Fibroblast of lung (primary cell): ENCODE measurements around the gene TMEM98. TPM values are rescaled to one million over a fixed set of nuclear protein-coding genes. Genes with fewer than 3 reads are reported as not detected.
"Not testable (repeated sequence)": the region's sequence is repeated elsewhere in the genome, so short reads cannot be mapped to it uniquely, and the experiment has no call there.

Experiments used
- DNase-seq, 2 donors: peaks; one replicate each; pipeline versions ENCODE4 v3.0.0 to v3.0.0-alpha.2; 2010; ENCODE audit warnings: low read depth in 2 of 2
- H2AFZ ChIP-seq: 2 replicates; pipeline ENCODE4 v1.5.1; 2012; ENCODE audit warnings: low read length, control low read depth, inconsistent platforms
- H3K27ac ChIP-seq: 2 replicates; pipeline ENCODE4 v1.5.1; 2011; ENCODE audit warnings: low read length, control low read depth; ENCODE audit not compliant: insufficient read depth
- H3K27me3 ChIP-seq: 2 replicates; pipeline ENCODE4 v1.5.1; 2011; ENCODE audit warnings: mild to moderate bottlenecking, low read length; ENCODE audit not compliant: control insufficient read depth, insufficient read depth
- H3K36me3 ChIP-seq: 2 replicates; pipeline ENCODE4 v1.5.1; 2011; ENCODE audit warnings: low read length; ENCODE audit not compliant: control insufficient read depth, insufficient read depth
- H3K4me1 ChIP-seq: 2 replicates; pipeline ENCODE4 v1.5.1; 2011; ENCODE audit warnings: low read length; ENCODE audit not compliant: control insufficient read depth, insufficient read depth; ENCODE audit errors: extremely low read depth
- H3K4me2 ChIP-seq: 2 replicates; pipeline ENCODE4 v1.5.1; 2011; ENCODE audit warnings: low read length, control low read depth; ENCODE audit not compliant: insufficient read depth; ENCODE audit errors: extremely low read depth
- H3K4me3 ChIP-seq, 4 experiments: fragments of 200-600 bp in 1 of 4; sonication (generic) in 1 of 4; replicated peaks in 1 of 4; 2 replicates each; pipeline ENCODE4 v1.5.1; 2011 to 2016; ENCODE audit warnings: low read length in 4 of 4, low read depth in 3 of 4, mild to moderate bottlenecking in 3 of 4, control low read depth in 2 of 4, inconsistent platforms in 1 of 4, mixed read lengths in 1 of 4; ENCODE audit not compliant: insufficient read depth in 1 of 4; ENCODE audit errors: control extremely low read depth in 1 of 4
- H3K79me2 ChIP-seq: 2 replicates; pipeline ENCODE4 v1.5.1; 2012; ENCODE audit warnings: mild to moderate bottlenecking, low read length, inconsistent platforms; ENCODE audit not compliant: control insufficient read depth, insufficient read depth
- H3K9ac ChIP-seq: 2 replicates; pipeline ENCODE4 v1.5.1; 2011; ENCODE audit warnings: mild to moderate bottlenecking, low read length, control low read depth; ENCODE audit not compliant: insufficient read depth
- H3K9me3 ChIP-seq: 2 replicates; pipeline ENCODE4 v1.5.1; 2012; ENCODE audit warnings: low read depth, low read length; ENCODE audit not compliant: control insufficient read depth, insufficient read depth
- H4K20me1 ChIP-seq: 2 replicates; pipeline ENCODE4 v1.5.1; 2011; ENCODE audit warnings: low read length; ENCODE audit not compliant: control insufficient read depth, insufficient read depth; ENCODE audit errors: extremely low read depth
- EZH2 ChIP-seq: IDR thresholded peaks from 2 replicates; pipeline ENCODE4 v1.5.1; 2012; ENCODE audit warnings: low read length, control low read depth, mild to moderate bottlenecking; ENCODE audit errors: missing control alignments
- polyA plus RNA-seq, 2 donors: library from polyadenylated mRNA; depleted of rRNA in 1 of 2; stranded (reverse) in 1 of 2; unstranded in 1 of 2; fragments of >200 nt; gene quantifications; 2 replicates each; pipeline ENCODE4 v1.2.1, GENCODE V29; 2011 to 2012; ENCODE audit warnings: missing spikeins in 1 of 2
- total RNA-seq: library from RNA; depleted of rRNA; stranded (reverse); fragments of >200 nt; gene quantifications from 2 replicates; pipeline ENCODE4 v1.2.1, GENCODE V29; 2014
- TF ChIP-seq, protein P1 (sequence below), 2 donors: IDR thresholded peaks in 1 of 2; conservative IDR thresholded peaks in 1 of 2; 1 replicate in 1 of 2; 2 replicates in 1 of 2; pipeline ENCODE4 v1.5.1; 2011 to 2012; ENCODE audit warnings: low read length in 2 of 2, control low read depth in 1 of 2, inconsistent platforms in 1 of 2, low read depth in 1 of 2, mild to moderate bottlenecking in 1 of 2

Gene TMEM98
- total and polyA plus RNA-seq, 2 donors (not counting 1 experiment from before 2014, with no cell fraction given) = 153 to 220 TPM

DNA sequence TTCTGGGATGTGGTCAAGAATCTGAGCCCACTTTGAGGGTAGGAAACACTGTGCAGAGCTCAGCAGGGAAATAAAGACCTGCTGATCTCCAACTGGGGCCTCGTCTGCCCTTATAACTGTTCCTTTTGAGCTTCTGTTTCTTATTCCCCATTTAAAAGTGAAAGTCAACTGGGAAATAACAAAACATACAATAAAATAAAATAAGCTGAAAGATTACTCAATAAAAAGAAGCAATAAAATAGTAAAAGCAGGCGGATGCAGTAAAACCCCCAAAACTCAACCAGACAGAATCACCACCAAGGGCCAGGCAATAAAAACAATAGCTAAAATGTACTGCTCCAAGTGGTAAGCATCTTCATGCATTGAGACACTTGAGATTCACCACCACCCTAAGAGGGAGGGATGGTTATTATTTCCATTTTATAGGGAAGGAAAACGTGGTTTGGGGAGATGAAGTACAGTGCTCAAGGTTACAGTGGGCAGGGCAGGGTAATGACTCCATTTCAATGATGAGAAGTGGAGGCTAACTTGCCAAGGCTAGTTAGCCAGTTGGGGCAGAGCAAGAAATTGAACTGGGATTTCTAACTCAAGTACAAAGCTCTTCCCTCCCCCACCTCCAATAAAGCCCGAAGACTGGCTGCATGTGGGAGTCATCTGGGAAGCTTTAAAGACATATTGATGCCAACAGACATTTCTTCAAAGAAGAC is 57.2 kb downstream of the TMEM98 start:
- no peak overlapping the region for H3K27ac ChIP-seq
- H3K4me2 ChIP-seq = no peak overlapping the region
- H3K36me3 ChIP-seq = no peaks in the 10 kb centered on the region
- no peak for DNase-seq
- TF ChIP-seq, protein P1, sequence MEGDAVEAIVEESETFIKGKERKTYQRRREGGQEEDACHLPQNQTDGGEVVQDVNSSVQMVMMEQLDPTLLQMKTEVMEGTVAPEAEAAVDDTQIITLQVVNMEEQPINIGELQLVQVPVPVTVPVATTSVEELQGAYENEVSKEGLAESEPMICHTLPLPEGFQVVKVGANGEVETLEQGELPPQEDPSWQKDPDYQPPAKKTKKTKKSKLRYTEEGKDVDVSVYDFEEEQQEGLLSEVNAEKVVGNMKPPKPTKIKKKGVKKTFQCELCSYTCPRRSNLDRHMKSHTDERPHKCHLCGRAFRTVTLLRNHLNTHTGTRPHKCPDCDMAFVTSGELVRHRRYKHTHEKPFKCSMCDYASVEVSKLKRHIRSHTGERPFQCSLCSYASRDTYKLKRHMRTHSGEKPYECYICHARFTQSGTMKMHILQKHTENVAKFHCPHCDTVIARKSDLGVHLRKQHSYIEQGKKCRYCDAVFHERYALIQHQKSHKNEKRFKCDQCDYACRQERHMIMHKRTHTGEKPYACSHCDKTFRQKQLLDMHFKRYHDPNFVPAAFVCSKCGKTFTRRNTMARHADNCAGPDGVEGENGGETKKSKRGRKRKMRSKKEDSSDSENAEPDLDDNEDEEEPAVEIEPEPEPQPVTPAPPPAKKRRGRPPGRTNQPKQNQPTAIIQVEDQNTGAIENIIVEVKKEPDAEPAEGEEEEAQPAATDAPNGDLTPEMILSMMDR (conservative IDR thresholded peaks at IDR 0.05 in 1 of 2, IDR thresholded peaks at IDR 0.05 in 1 of 2; ENCODE audit: low read depth in 1 of 2, low read length in 2 of 2) = no peak
- no peak for TF ChIP-seq EZH2
- H3K4me3 ChIP-seq = no peak overlapping the region
- no peak overlapping the region for H3K9ac ChIP-seq
- no peak overlapping the region for H2AFZ ChIP-seq
- no peaks in the 10 kb centered on the region for H3K4me1 ChIP-seq
- H3K27me3 ChIP-seq = no peaks in the 10 kb centered on the region
- no peaks in the 10 kb centered on the region for H3K9me3 ChIP-seq
- H3K79me2 ChIP-seq = no peaks in the 10 kb centered on the region
- H4K20me1 ChIP-seq = no peaks in the 10 kb centered on the region

DNA sequence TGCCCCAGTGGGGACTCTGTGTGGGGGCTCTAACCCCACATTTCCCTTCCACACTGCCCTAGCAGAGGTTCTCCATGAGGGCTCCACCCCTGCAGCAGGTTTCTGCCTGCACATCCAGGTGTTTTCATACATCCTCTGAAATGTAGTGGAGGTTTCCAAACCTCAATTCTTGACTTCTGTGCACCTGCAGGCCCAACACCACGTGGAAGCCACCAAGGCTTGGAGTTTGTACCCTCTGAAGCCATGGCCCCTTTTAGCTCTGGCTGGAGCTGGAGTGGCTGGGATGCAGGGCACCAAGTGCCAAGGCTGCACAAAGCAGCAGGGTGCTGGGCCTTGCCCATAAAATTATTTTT is 59.5 kb downstream of the TMEM98 start:
- H3K36me3 ChIP-seq, H2AFZ ChIP-seq, H3K27me3 ChIP-seq, H3K9ac ChIP-seq, H3K4me1 ChIP-seq, H3K27ac ChIP-seq, H3K4me2 ChIP-seq, H3K79me2 ChIP-seq, DNase-seq, H3K4me3 ChIP-seq, H3K9me3 ChIP-seq, H4K20me1 ChIP-seq: not testable (repeated sequence)

GRCh38 chr17:32987868-32988267 is 59.9 kb downstream of the TMEM98 start:
- H3K9me3 ChIP-seq, H2AFZ ChIP-seq, H3K79me2 ChIP-seq, H3K4me1 ChIP-seq, H3K4me2 ChIP-seq, H3K27me3 ChIP-seq, H3K4me3 ChIP-seq, H3K9ac ChIP-seq, DNase-seq, H4K20me1 ChIP-seq, H3K27ac ChIP-seq, H3K36me3 ChIP-seq: not testable (repeated sequence)

GRCh38 chr17:32988481-32989101 is 60.6 kb downstream of the TMEM98 start:
- Histone ChIP-seq H3K9ac (no peak overlapping the region), H3K4me2 (no peak overlapping the region), H4K20me1 (no peaks in the 10 kb centered on the region), H3K36me3 (no peaks in the 10 kb centered on the region), H3K4me1 (no peaks in the 10 kb centered on the region), H3K9me3 (no peaks in the 10 kb centered on the region), H3K27ac (no peak overlapping the region), H3K4me3 (no peak overlapping the region), H3K79me2 (no peaks in the 10 kb centered on the region), H2AFZ (no peak overlapping the region), H3K27me3 (peaks cover 3% of the 10 kb centered on the region)
- TF ChIP-seq, protein P1 (conservative IDR thresholded peaks at IDR 0.05 in 1 of 2, IDR thresholded peaks at IDR 0.05 in 1 of 2; ENCODE audit: low read depth in 1 of 2, low read length in 2 of 2) = no peak
- no peak for TF ChIP-seq EZH2
- DNase-seq = no peak
